Left ventricle myocardium superior (tissue), 1 donor: Measurements from ENCODE around the gene SLC12A3. TPM values are rescaled to one million over a fixed set of nuclear protein-coding genes. Genes with fewer than 3 reads are reported as not detected.

Source experiments
- ATAC-seq: fragments of 200-7000 bp; cut with Tn5 transposase; one replicate; pipeline ENCODE4 v1.9.1; 2020; ENCODE audit warnings: mild to moderate bottlenecking, moderate library complexity
- DNase-seq: peaks from one replicate; pipeline ENCODE4 v3.0.0-alpha.2; 2020
- intact Hi-C: fragments of 100-400 bp; cut with micrococcal nuclease; formaldehyde crosslinking; loops from one replicate; pipeline ENCODE4 v1.11.0; 2022
- long read RNA-seq: library from polyadenylated mRNA; unstranded; transcript quantifications from one replicate; pipeline ENCODE4 v2.0.0, GENCODE V29; 2021
- total RNA-seq: library from RNA; stranded (reverse); fragmentation: NEBNext Ultra II Directional; extraction: Animal tissue kit (Norgen Biotek cat#: 25700); gene quantifications from one replicate; pipeline ENCODE4 v1.2.1, GENCODE V29; 2021
- donor health status: DM: no; HTN: yes; CAD: no; lungs with severe emphysema.

Gene SLC12A3, protein sequence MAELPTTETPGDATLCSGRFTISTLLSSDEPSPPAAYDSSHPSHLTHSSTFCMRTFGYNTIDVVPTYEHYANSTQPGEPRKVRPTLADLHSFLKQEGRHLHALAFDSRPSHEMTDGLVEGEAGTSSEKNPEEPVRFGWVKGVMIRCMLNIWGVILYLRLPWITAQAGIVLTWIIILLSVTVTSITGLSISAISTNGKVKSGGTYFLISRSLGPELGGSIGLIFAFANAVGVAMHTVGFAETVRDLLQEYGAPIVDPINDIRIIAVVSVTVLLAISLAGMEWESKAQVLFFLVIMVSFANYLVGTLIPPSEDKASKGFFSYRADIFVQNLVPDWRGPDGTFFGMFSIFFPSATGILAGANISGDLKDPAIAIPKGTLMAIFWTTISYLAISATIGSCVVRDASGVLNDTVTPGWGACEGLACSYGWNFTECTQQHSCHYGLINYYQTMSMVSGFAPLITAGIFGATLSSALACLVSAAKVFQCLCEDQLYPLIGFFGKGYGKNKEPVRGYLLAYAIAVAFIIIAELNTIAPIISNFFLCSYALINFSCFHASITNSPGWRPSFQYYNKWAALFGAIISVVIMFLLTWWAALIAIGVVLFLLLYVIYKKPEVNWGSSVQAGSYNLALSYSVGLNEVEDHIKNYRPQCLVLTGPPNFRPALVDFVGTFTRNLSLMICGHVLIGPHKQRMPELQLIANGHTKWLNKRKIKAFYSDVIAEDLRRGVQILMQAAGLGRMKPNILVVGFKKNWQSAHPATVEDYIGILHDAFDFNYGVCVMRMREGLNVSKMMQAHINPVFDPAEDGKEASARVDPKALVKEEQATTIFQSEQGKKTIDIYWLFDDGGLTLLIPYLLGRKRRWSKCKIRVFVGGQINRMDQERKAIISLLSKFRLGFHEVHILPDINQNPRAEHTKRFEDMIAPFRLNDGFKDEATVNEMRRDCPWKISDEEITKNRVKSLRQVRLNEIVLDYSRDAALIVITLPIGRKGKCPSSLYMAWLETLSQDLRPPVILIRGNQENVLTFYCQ
- not detected for total RNA-seq
- long read RNA-seq, result 0 reads

- DNase-seq (no peak), ATAC-seq (no peak)
- intact Hi-C loops, result loop anchor here (10.0 kb wide), 2 partner anchors 70 to 180 kb away; partner anchors contain the start of gene HERPUD1
Measured at GRCh38 chr16:56864960-56865359, at the start of gene SLC12A3. Gene SLC12A3, plus strand, starts transcription at chr16:56865207. Its CDS starts 29 bp downstream, at chr16:56865236.

GRCh38 chr16:56815721-56816120 is 49.3 kb upstream of the SLC12A3 start:
- peak; percentile 58 for DNase-seq

DNA sequence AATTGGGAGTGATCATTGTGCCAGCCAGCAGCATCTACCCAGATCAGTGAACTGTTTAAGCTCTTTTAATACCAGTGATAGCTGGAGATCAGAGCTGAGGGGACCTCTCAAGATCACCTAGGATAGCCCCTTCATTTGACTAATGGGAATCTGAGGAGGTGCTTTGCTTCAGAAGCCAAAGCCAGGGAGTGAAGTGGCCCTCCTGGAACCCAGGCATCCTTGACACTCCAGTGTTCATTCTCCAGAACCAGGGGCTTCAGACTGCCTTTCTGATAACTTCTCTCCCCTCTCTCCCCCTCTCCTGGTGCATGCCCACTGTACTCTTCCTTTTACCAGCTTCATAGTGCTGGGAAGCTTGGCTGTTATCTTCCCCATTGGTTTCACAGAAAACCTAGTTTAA is 48.0 kb upstream of the SLC12A3 start:
- intact Hi-C loops, result no loop called here
- no peak for ATAC-seq

More at GRCh38 chr16:56815721-56816120, 49.3 kb upstream of the SLC12A3 start:
- intact Hi-C loops, result no loop called here
- ATAC-seq, result peak; percentile 96

GRCh38 chr16:56817938-56818337 is 47.1 kb upstream of the SLC12A3 start:
- DNase-seq, result no peak
- intact Hi-C loops, result no loop called here
- ATAC-seq, result no peak

More for the DNA sequence above, 48.0 kb upstream of the SLC12A3 start:
- no peak for DNase-seq

DNA sequence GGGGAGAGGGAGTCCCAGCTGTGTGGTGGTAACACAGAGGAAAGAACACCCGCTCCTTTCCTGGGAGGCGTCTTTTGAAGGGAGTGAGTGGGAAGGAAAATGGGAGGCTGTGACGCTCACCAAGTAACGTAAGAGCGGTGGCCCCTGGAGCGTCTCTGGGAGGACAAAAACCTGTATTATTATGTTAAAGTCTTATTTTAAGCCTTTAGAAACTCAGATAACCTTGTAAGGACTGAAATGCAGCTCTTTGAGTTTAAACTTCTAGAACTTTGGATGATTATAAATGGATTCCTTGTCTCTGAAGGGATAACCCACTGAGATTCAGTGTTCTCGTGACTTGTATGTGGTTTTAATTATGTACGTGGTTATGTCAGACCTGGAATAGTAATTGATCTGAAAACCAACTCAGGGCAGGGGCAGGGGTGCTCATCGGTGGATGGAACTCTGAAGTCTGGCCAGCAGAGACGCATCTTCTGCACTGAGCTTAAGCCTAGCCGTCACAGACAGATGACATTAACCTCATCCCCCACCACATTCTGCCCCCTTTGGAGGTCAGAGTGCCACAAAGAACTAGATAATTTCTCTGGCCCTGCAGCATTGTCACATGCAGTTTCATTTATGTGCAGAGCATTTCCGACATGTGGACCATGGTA is 41.8 kb upstream of the SLC12A3 start:
- DNase-seq (no peak), ATAC-seq (no peak)
- intact Hi-C loops, result no loop called here

DNA sequence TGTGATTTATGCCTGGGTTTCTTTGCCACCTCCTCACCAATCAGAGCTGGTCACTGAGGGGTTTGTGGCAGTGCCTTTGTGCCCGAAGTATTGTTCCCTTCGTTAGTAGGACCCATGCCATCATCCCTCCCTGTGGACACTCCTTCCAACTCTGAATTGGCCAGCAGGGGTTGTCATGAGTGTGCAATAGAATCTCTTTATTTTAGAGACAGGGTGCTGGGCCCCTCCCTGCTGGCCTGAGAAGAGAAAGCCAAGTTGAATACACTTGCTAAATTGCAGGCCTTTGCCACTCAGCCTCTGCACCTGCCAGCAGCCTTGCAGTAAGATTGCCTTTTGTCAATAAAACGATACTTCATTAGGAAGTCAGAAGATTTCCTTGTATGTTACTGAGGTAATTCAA is 40.7 kb upstream of the SLC12A3 start:
- ATAC-seq, result peak; percentile 87
- DNase-seq, result peak; percentile 29
- intact Hi-C loops, result no loop called here

GRCh38 chr16:56824804-56825203 is 40.2 kb upstream of the SLC12A3 start:
- no peak for DNase-seq
- no peak for ATAC-seq
- intact Hi-C loops, result no loop called here

DNA sequence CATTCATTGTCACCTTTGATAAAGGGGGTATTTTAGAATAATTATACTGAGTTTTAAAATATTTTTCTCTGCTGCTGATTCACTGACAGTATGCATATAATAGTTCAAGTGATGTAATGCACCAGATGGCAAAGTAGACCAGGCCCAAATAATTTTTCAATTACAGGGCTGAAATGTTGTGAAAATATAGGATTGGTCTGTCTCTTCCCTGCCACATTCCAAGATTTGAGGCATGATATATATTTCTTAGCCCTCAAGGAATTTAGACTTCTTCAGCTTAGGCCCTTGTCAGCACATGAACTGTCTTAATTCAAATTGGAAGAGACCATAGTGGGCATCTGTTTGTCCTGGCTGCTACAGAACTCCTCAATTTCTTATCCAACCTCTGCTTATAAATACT is 39.2 kb upstream of the SLC12A3 start:
- ATAC-seq (no peak), DNase-seq (no peak)
- intact Hi-C loops, result no loop called here

- DNase-seq (no peak), ATAC-seq (no peak)
- intact Hi-C loops, result no loop called here
Measured at GRCh38 chr16:56828647-56829046, 36.4 kb upstream of the SLC12A3 start.

- DNase-seq, result no peak
- ATAC-seq, result no peak
- intact Hi-C loops, result no loop called here
Measured at GRCh38 chr16:56830669-56831068, 34.3 kb upstream of the SLC12A3 start.

DNA sequence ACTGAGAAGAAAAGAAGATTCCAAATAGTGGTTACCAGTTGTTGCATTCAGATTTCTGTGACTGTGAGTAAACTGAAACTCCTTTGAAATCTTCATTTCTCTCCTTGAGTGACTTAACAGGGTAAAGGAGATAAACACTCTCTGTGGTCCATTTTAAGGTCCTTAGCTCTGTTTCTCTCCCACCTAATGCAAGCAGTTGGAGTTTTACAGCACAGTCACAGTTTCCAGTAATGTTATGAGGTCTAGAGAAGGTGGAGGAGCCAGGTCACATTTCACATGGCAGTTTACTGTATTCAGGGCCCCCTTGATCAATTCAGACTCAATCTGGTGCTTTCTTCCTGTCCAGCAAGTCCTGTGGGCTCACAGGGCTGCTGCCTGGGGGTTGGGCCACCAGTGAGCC is 32.2 kb upstream of the SLC12A3 start:
- DNase-seq (no peak), ATAC-seq (no peak)
- intact Hi-C loops, result no loop called here

- intact Hi-C loops, result no loop called here
- ATAC-seq (no peak), DNase-seq (no peak)
Measured at GRCh38 chr16:56833243-56833970, 31.6 kb upstream of the SLC12A3 start.

DNA sequence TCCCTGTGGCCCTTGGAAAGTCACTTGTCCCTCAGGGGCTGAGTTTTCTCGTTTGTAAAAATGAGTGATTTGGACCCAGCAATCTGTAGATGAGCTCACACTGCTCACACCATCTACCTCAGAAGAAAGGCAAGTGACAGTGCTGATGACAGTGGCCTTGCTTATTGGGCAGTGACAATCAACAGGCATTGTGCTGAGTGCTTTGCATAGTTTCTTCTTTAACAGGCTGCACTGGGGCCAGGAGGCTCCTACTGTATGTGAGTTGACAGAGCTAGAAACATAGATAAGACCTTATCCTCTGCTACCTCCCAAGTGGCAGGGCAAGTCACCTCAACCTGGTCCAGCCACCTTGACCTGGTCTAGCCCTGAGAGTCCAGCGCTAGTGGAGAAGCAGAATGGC is 29.7 kb upstream of the SLC12A3 start:
- intact Hi-C loops, result no loop called here
- DNase-seq, result no peak
- no peak for ATAC-seq

- DNase-seq (no peak), ATAC-seq (peak; percentile 40)
- intact Hi-C loops, result no loop called here
Measured at GRCh38 chr16:56836410-56837230, 28.4 kb upstream of the SLC12A3 start.

DNA sequence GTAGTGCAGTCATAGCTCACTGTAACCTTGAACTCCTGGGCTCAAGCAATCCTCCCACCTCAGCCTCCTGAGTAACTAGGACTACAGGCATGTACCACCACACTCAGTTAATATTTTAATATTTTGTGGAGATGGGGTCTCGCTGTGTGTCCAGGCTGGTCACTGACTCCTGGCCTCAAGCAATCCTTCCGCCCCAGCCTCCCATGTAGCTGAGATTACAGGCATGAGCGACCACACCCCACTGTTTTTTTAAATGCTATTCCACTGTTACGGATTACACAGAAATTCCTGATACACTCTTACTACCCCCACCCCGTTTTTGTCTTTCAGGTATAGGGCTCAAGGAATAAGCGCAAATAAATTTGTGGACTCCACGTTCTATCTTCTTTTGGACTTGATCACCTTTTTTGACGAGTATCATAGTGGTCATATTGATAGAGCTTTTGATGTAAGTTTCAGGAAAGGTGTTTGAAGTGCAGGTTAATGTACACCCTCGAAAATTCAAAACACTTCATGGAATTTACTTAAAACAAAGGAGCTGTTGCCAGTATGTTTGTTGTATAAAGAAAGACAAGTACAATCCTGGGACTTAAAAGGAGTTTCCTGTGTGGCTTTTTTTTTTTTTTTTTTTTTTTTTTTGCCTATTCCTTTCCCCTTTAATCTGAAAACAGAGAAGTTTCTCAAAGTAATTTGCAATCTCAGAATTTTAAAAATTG is 26.2 kb upstream of the SLC12A3 start:
- intact Hi-C loops, result no loop called here
- no peak for DNase-seq
- ATAC-seq, result no peak

DNA sequence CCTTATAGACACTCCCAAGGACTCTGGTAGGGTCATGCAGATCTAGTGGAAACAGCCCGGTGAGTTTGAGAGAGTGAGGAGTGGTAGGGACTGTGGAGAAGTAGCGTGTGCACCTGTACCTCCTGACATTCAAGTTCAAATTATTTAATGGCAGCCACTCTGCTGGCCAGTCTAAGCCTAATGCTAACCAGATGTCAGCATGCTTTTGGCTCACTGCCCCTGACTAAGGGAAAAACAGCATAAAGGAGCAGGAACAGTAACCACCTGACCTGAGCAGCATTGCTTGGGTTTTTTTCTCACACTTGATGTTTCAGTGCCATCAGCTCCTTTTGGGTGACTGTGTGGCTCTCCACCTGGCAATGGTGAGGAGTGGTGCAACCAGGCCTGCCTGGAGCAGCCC is 23.8 kb upstream of the SLC12A3 start:
- ATAC-seq (peak; percentile 12), DNase-seq (no peak)
- intact Hi-C loops, result no loop called here

- ATAC-seq (no peak), DNase-seq (no peak)
- intact Hi-C loops, result no loop called here
Measured at GRCh38 chr16:56841659-56842058, 23.3 kb upstream of the SLC12A3 start.
